ENCODE measurements around the gene GDF7.

GDF7 gene

GRCh38 chr2:20629181-20629580 lies 37.8 kb upstream of the GDF7 start:
- DNase-seq (ENCODE audit: low spot score): no peak

- DNase-seq (ENCODE audit: low spot score): no peak
These were observed 37.3 kb upstream of the GDF7 start for GRCh38 chr2:20629581-20630171.

GRCh38 chr2:20630967-20631366 lies 36.0 kb upstream of the GDF7 start:
- no peak for DNase-seq (ENCODE audit: low spot score)

DNA sequence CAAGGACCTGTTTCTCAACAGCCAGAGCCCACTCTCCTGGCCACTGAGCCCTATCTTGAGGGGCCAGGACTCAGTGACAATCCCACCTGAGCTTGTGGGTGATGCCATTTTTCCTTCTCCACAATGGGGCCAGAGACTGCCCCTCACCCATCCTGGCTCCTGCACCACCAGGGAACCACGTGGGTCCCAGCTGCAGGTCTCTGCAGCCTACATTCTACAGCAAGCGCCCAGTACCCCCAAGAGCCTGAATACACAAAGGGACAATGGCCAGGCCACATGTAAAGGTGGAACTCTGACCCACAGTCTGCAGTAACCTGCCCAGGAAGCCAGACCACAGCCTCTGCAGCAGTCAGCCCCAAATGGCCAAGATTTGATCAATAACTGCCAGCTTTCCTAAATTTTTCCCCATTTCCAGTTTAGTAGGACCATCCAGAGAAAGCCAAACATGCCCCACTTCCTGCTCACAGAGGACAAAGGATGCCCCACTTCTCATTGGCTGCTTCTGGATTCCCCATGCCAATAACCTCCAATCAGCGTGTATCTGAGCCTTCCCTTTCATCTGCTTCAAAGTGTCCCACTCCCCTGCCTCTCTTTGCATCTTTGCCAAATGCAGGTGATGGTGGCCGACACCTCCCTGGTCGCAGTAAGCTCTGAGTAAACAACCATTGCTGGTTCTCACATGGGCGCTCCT lies 35.2 kb upstream of the GDF7 start:
- DNase-seq (ENCODE audit: low spot score): no peak

GRCh38 chr2:20632446-20632990 lies 34.4 kb upstream of the GDF7 start:
- DNase-seq (ENCODE audit: low spot score): no peak

- no peak for DNase-seq (ENCODE audit: low spot score)
These were observed 33.9 kb upstream of the GDF7 start for GRCh38 chr2:20633001-20633400.

- DNase-seq (ENCODE audit: low spot score): no peak
These were observed 33.0 kb upstream of the GDF7 start for GRCh38 chr2:20633794-20634506.

- no peak for DNase-seq (ENCODE audit: low spot score)
These were observed 32.3 kb upstream of the GDF7 start for GRCh38 chr2:20634507-20635112.

DNA sequence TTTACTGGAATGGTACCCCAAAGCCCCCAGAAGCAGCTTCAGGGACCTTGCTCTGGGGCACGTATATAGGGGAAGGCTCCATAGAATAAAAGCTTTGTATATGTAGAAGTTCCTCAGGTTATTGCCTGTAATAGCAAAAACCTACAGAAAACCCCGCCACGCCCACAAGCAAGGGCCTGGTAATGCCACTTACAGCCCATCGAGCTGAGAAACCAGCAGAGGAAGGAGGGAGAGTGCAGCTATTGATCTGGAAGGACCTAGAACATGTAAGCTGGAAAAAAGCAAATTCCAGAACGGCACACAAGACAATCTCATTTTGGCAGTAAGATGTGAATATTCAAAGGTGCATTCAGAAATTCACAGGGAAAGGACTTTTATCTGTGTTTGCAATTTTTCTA lies 31.8 kb upstream of the GDF7 start:
- DNase-seq (ENCODE audit: low spot score): no peak

DNA sequence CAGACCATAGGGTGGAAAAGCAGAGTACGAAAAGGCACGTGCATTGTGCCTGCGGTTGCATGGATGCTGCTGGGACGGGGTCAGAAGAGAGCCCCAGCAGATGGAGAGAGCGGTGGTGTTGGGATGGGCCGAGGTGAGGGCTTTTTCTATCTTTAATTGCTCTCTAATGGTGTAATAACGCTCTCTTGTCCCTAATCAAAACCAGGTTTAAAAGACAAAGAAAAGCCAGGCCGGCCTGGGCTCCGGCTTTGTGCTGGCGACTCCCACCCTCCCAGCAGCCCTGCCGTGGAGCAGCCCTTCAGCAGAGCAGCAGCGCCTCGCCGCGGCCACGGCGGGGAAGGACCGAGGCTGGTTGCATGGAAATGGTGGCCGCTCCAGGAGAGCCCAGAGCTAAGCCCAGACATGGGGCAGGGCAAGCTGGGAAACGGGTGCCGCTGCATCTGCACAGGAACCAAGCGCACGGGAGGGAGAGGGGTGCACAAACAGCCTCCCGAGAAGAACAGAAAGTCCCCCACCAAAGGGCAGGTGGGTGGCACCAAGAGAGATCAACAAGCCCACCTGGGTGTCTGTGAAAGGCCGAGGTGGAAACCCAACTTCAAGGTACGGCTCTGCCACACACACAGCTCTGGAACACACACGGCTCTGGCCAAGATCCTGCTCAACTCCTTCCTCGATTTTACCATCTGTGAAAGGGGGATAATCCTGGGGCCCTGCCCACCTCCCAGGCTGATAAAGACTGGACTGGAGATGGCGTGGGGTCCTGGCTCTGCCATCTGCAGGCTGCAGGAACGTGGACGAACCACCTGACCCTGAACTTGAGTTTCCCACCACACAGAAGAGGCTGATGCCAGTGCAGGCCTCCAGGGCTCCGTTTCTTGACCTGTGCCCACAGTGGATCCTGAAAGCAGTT lies 31.0 kb upstream of the GDF7 start:
- DNase-seq (ENCODE audit: low spot score): peak; percentile 93

DNA sequence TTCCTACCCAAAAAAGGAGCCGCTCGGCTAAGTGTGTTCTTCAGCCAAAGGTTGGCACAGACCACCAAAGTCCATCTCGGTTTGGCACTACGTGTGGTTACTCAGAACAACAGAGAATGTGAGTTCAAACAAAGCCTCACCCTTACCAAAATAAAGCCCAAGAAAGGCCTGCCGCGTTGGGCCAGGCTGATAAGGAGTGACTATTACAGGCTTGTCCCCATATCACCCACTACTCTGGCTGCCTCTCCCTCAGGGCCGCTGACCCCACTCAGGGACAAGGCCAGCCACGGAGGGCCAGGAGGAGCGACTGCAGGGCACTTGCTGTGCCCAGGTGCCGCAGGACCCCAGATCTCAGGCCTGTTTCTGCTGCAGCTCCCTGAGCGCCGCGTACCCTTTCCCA lies 29.8 kb upstream of the GDF7 start:
- no peak for DNase-seq (ENCODE audit: low spot score)

- no peak for DNase-seq (ENCODE audit: low spot score)
These were observed 28.9 kb upstream of the GDF7 start for GRCh38 chr2:20638014-20638413.

GRCh38 chr2:20638646-20639430 lies 28.1 kb upstream of the GDF7 start:
- no peak for DNase-seq (ENCODE audit: low spot score)

DNA sequence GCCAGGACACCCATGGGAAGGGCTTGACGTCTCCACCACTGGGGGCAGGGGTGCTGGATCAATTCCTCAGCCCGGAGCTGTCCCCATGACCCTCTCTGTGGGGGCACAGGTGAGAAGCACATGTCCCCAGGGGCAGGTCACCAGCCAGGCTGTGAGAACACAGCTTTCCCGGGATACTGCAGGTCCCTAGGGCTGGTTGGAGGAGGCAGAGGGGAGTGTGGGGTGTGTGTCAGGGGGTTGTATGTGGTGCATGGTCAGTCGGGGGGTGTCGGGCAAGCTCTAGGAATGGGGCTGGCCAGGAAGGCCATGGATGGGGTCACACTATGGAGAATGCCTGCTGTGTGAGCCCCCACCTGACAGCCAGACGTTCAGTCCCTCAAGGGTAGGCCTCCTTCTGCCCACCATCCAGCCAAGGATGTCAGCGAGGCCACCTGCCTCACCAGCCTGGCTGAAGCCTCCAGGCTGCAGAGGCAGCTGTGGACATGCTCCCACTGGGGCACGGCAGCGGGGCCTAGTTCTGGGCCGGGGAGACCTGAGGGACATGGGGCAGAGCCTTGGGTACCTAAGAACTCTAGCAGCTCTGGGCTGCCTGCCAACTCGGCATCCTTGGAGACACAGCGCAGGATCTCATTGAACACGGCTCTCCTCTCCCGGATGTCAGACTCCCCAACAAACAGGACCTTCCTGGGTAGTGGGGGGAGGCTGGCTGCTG lies 26.4 kb upstream of the GDF7 start:
- no peak for DNase-seq (ENCODE audit: low spot score)

- DNase-seq (ENCODE audit: low spot score): no peak
These were observed 25.6 kb upstream of the GDF7 start for GRCh38 chr2:20641123-20641985.

DNA sequence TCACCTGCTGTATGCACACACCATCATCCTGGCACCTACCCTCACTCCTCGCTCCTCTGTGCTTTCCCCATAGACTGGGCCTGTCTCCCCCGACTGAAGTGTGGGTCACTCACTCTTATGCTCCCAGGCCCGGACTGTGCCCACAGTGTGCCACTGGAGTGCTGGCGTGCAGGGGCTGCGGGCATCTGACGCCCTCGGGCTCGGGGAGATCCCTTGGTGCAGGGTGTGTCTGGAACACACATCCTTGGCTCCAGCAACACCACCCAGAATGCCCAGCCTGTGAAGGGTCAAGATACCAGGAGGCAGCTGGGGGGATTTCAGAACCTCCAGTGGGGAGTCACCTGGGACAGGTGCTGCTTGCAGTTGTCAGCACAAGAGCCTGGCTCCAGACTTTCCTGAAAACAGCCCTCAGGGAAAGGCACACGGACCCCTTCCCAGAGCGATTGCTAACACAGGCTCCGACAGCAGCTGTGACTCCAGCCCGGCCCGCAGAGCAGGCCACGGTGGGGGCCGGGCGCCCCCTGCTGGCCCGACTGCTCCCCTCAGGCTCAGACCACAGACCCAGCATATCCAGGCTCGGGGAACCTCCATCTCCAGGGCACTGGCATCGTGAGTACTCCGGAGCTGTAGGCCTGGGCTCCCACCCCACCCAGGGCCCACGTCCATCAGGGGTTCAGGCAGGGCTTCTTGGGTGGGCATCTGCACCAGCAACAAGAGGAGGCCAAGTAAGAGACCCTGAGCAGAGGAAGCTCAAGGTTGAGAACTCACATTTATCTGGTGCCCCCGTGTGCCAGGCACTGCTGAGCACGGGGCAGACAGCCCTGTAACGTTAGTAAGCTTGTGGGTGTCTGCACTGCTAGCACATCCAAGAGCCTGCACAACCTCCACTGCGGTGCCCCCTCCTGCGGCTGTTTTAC lies 24.6 kb upstream of the GDF7 start:
- DNase-seq (ENCODE audit: low spot score): peak; percentile 92

- no peak for DNase-seq (ENCODE audit: low spot score)
These were observed 23.9 kb upstream of the GDF7 start for GRCh38 chr2:20643060-20643459.

DNA sequence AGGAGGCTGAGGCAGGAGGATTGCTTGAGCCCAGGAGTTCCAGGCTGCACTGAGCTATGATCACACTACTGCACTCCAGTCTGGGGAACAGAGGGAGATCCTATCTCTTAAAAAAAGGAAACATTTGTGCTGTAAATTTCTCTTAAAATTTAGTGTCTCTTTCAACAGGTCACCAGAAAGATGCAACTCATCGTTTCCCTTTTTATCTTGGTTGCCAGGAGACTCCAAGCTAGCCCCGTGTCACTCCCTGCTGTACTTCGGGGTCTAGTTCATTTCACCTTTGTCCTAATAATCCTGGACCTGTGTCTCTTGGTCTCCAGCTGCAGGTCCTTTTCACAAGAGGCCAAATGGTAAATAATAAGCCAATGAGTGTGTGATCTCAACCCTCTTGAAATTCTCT lies 23.1 kb upstream of the GDF7 start:
- no peak for DNase-seq (ENCODE audit: low spot score)
